HG02840 (cell line): Measurements from ENCODE around the gene CAMTA1.
"Not testable (repeated sequence)": the region's sequence is repeated elsewhere in the genome, so short reads cannot be mapped to it uniquely, and the experiment has no call there.

Source experiments
- ATAC-seq: cut with Tn5 transposase; IDR thresholded peaks from one replicate; pipeline ENCODE4 v1.9.1; 2021; ENCODE audit warnings: mild to moderate bottlenecking, moderate library complexity, moderate number of reproducible peaks; ENCODE audit not compliant: unreplicated experiment, low FRiP score

CAMTA1 gene

GRCh38 chr1:7693037-7693436 is 907.8 kb downstream of the CAMTA1 start:
- ATAC-seq, result not testable (repeated sequence)

GRCh38 chr1:7693662-7694061 is 908.4 kb downstream of the CAMTA1 start:
- ATAC-seq, result no peak

DNA sequence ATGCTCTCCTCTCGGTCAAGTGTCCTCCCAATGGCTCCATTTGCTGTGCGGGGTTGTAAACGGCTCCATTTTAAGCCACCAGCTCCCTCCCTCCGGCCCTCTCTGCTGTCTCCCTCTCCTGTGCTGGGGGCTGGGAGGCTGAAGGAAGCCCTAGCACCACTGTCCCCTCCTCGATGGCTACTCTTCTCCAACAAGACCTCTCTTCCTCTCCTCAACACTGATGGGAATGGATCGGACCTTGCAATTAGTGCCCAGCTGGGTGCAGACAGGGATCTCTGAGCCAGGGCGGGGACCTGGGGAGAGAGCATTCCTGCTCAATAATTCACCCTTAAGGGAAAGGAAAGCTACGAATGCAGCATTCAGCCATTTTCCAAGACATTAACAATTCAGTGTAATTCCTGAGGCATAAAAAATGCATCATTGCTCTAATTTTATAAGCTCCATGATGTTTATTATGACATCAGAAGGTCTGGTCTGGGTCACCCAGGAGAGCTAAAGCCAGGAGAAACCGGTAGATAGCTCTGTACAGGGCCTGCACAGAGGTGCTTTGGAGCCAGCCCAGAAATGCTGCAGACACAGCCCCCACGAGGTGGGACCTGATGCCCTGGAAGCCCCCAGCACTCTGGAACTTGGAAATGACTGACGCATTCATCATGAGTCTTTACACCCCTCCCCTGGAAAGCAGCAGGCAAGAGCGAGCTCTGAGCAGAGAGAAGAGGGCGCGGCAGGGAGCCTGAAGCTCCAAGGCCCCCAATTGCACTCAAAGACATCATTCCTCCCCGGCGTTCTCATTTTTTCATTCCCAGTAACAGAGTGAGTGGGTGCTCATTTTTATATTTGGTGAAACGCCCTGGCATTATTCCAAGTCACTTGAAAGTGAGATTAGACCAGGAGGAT is 909.6 kb downstream of the CAMTA1 start:
- no peak for ATAC-seq

DNA sequence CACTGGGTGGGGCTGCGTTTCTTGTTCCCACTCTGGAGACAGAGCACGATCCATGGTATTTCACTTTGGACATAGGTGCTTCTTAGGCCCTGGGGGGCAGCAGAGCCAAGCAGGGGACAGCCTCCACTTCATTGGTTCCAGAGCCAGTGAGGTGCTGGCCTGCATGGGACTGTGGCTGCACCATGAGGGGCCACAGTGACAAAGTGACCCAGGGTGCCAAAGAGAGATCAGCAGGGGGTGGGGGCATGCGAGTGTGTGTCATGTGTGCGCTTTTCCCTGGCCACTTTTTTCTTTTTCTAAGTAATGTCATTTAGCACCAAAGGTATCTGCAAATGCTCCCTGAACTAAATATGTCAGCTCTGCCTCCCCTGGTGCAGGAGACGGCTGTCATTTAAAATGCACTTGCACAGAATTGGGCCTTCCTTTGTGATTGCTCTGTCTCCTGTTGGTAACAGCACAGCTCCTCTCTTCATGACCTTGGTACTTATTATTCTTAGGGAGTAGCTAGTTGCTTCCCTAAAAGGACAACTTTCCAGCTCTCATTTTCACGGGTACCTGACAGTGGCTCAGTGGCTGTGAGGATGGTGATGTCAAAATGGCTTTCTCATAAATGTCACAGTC is 910.4 kb downstream of the CAMTA1 start:
- no peak for ATAC-seq

DNA sequence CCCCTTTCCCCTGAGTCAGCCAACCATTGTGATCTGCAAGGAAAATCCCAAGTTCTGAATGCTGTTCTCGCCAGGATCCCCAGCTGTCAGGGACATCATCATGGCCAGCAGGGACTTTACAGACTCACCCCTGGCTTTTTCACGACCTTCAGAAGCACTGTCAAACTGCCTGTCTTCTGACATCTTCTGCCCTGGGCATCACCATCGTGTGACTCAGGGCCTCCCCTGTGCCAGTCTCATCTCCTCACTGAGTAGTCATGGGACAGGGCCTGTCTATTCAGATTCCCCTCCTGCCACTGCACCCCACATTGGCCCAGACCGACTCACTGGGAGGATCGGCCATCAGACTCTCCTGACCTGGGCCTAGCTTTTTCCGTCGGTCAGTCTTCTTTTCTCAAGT is 913.4 kb downstream of the CAMTA1 start:
- ATAC-seq, result no peak

- no peak for ATAC-seq
Measured at GRCh38 chr1:7702365-7702764, 917.1 kb downstream of the CAMTA1 start.

GRCh38 chr1:7703321-7704213 is 918.3 kb downstream of the CAMTA1 start:
- ATAC-seq, result no peak

DNA sequence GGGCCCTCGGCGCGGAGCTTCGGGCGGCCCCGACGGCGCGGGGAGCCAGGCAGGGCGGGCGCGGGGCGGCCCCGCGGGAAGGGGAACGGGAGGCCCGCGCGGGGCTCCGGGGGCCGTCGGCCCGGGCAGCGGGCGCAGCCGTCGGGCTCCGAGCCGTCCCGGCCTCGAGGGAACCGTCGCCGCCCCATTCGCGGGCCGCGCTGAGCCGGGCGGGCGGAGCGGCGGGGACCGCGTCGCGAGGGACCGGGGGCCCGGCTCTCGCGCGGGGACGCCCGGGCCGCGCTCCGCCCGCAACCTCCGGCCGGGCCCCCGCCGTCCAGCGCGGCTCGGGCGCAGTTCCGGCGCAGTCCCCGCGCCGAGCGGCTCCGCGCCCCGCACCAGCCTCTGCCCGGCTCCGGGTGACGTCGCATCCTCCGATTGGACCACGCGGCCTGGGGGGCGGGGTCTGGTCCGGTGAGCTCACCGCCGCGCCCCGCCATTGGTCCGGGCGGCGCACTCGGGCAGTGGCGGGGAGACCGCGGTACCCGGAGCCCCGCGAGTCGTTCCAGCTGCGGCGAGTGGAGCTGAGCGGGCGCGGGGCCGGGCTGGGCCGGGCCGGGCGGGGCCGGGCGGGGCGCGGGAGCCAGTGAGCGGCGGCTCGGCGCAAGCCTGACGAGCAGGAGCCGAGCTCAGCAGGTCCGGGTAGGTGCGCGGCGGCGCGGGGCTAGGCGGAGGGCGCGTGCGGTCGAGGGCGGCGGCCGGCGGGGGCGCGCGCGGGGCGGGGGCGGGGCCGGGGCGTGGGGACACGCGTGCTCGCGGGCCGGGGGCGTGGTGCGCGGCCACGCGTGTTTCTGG is 919.2 kb downstream of the CAMTA1 start:
- ATAC-seq, result peak; percentile 68

DNA sequence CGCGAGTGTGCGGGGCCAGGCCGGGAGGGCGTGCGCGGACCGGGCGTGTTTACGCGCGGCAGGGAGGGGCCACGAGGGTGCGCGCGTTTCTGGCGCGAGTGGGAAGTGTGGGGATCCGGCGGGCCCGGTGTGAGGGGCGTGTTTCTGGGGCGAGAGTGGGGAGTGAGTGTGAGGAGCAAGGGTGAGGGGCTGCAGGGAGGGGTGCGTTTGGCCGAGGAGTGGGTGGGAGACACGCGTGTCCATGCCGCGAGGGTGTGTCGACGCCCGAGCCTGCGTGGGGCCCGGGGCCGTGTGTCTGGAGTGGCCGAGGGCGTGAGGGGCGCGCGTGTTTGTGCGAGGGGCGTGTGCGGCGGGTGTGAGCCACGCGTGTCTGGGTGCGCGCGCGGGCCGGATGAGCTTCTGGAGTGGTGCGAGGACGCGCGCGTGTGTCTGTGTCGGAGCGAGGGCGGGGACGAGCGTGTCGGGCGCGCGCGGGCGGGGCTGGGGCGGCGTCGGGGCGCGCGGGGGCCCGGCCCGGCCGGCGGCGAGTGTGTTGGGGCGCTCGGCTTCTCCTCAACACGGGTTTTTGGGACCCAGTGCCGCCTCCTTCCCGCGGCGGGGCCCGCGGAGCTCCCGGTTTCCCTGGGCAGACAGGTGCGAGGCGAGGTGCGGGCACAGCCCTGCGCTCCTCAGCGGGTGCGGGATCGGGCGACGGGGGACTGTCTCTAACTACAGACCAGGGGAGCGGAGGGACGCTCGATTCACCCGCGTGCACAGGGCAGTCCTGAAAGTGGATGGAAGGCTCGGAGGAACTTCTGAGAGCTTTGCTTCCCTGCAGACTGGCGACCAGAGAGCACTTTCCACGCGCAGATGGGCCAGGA is 920.0 kb downstream of the CAMTA1 start:
- ATAC-seq, result no peak

DNA sequence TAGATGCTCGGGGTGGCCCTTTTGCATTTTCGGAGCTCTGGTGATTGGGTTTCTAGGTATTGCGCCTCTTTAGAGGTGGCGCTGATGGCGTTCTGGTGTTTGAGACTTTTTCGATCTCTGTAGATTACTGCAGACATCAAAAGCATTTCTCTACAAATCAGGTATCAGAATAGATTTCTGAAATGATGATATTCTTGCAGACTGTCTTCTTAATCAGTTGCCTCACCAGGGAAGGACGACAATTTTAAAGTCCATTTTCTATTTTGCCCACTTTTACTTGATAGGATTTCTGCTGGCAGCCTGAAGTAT is 920.6 kb downstream of the CAMTA1 start:
- no peak for ATAC-seq

- no peak for ATAC-seq
Measured at GRCh38 chr1:7707527-7707926, 922.3 kb downstream of the CAMTA1 start.

DNA sequence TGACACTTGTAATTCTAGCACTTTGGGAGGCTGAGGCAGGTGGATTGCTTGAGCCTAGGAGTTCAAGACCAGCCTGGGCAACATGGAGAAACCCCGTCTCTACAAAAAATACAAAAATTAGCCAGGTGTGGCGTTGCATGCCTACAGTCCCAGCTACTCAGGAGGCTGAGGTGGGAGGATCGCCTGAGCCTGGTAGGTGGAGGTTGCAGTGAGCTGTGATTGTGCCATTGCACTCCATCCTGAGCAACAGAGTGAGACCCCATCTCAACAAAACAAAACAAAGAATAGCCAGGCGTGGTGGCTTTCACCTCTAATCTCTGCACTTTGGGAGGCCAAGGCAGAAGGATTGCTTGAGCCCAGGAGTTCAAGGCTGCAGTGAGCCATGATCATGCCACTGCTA is 922.8 kb downstream of the CAMTA1 start:
- ATAC-seq, result not testable (repeated sequence)

GRCh38 chr1:7710859-7711258 is 925.6 kb downstream of the CAMTA1 start:
- no peak for ATAC-seq

GRCh38 chr1:7712731-7713323 is 927.6 kb downstream of the CAMTA1 start:
- no peak for ATAC-seq

DNA sequence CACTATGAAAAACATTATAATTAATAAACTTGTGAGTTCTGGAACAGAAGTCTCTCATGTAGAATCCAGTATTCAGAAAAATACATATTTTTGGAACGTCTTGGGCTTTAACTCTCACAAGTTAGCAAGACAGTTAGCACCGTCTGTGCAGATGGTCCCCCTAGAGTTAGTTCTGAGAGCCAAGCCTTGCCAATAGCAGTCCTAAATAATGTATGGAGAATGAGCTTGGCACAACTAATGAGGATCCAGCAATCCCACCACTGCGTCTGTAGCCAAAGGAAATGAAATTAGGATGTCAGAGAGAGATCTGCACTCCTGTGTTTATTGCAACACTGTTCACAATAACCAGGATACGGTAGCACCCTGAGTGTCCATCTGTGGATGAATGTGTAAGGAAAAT is 931.3 kb downstream of the CAMTA1 start:
- no peak for ATAC-seq

DNA sequence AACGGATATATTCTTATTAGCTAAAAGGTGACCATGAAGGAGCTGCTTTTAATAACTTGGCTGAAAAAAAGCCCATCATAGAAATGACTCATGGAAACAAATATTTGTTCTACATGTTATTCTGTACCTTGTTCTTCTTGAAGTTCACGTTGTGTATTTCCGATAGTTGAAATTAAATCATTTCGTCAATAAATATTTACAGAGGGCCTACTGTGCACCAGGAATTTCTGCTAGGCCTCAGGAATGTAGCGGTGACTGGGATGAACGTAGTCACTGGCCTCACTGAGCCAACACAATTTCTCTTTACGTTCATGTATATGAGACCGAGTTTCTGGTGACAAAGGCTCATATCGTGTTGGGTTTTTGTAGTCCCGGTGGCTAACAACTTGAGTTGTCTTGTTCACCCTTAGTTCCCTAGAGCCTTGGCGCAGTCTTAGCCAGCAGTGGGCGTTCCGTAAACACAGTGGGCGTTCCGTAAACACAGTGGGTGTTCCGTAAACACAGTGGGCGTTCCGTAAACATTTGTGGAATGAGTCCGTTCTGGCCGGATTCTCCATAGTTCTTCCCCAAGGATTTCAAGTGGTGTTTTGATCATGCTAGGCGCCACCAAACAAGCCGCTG is 932.6 kb downstream of the CAMTA1 start:
- ATAC-seq, result no peak

GRCh38 chr1:7719468-7720094 is 934.3 kb downstream of the CAMTA1 start:
- no peak for ATAC-seq
